Measurements from ENCODE around the gene ARSB.

Gene ARSB

GRCh38 chr5:78805474-78806124, 179.5 kb downstream of the ARSB start:
- DNase-seq (ENCODE audit: low read depth in 2 of 2): no peak

GRCh38 chr5:78804995-78805394, 180.1 kb downstream of the ARSB start:
- no peak for DNase-seq (ENCODE audit: low read depth in 2 of 2)

GRCh38 chr5:78803941-78804340, 181.2 kb downstream of the ARSB start:
- DNase-seq (ENCODE audit: low read depth in 2 of 2): no peak

GRCh38 chr5:78803353-78803752, 181.8 kb downstream of the ARSB start:
- DNase-seq (ENCODE audit: low read depth in 2 of 2): no peak

- no peak for DNase-seq (ENCODE audit: low read depth in 2 of 2)
Observed at GRCh38 chr5:78801413-78801812, 183.7 kb downstream of the ARSB start.

- no peak for DNase-seq (ENCODE audit: low read depth in 2 of 2)
Observed at GRCh38 chr5:78799266-78800017, 185.7 kb downstream of the ARSB start.

GRCh38 chr5:78798673-78799029, 186.5 kb downstream of the ARSB start:
- DNase-seq (ENCODE audit: low read depth in 2 of 2): no peak

GRCh38 chr5:78797936-78798672, 187.0 kb downstream of the ARSB start:
- no peak for DNase-seq (ENCODE audit: low read depth in 2 of 2)

- no peak for DNase-seq (ENCODE audit: low read depth in 2 of 2)
Observed at GRCh38 chr5:78795757-78796156, 189.4 kb downstream of the ARSB start.

GRCh38 chr5:78794693-78795215, 190.4 kb downstream of the ARSB start:
- no peak for DNase-seq (ENCODE audit: low read depth in 2 of 2)

GRCh38 chr5:78793907-78794662, 191.0 kb downstream of the ARSB start:
- no peak for DNase-seq (ENCODE audit: low read depth in 2 of 2)

GRCh38 chr5:78792345-78793055, 192.6 kb downstream of the ARSB start:
- no peak for DNase-seq (ENCODE audit: low read depth in 2 of 2)

- no peak for DNase-seq (ENCODE audit: low read depth in 2 of 2)
Observed at GRCh38 chr5:78791501-78792100, 193.5 kb downstream of the ARSB start.

GRCh38 chr5:78787783-78788182, 197.3 kb downstream of the ARSB start:
- DNase-seq (ENCODE audit: low read depth in 2 of 2): no peak

- no peak for DNase-seq (ENCODE audit: low read depth in 2 of 2)
Observed at GRCh38 chr5:78785454-78785853, 199.7 kb downstream of the ARSB start.

- DNase-seq (ENCODE audit: low read depth in 2 of 2): no peak
Observed at GRCh38 chr5:78783434-78784130, 201.5 kb downstream of the ARSB start.

GRCh38 chr5:78782728-78783127, 202.4 kb downstream of the ARSB start:
- DNase-seq (ENCODE audit: low read depth in 2 of 2): no peak

GRCh38 chr5:78781611-78782286, 203.4 kb downstream of the ARSB start:
- DNase-seq (ENCODE audit: low read depth in 2 of 2): no peak

- DNase-seq (ENCODE audit: low read depth in 2 of 2): no peak
Observed at GRCh38 chr5:78779771-78780616, 205.1 kb downstream of the ARSB start.

All from stimulated activated CD4-positive, alpha-beta T cell treated with anti-CD3 and anti-CD28 coated beads, Interleukin-4, amount 100 ng/mL, for 48 hours (primary cell).